Measurements from ENCODE around the gene PANX3.

PANX3 gene

GRCh38 chr11:124658501-124658900 is 47.3 kb downstream of the PANX3 start:
- DNase-seq (ENCODE audit: low read depth in 2 of 2): no peak

DNA sequence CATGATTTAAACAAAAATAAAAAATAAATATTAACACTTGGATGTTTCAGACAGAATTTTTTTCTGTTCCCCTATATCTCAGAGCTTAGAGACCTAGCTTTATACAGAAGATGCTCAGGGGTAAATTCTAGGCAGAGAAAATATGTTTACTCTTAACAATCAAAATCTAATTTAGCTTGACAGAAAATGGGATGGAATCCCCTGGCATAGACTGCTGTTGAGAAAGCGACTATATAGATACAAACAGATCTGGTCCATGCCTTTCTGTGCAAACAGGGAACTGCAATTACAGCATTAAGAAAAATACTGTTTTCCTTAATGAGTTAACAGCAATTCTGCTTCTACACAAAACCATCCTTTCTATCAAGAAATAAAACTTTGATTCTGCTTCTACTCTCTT is 47.8 kb downstream of the PANX3 start:
- DNase-seq (ENCODE audit: low read depth in 2 of 2): no peak

GRCh38 chr11:124661553-124661952 is 50.3 kb downstream of the PANX3 start:
- no peak for DNase-seq (ENCODE audit: low read depth in 2 of 2)

DNA sequence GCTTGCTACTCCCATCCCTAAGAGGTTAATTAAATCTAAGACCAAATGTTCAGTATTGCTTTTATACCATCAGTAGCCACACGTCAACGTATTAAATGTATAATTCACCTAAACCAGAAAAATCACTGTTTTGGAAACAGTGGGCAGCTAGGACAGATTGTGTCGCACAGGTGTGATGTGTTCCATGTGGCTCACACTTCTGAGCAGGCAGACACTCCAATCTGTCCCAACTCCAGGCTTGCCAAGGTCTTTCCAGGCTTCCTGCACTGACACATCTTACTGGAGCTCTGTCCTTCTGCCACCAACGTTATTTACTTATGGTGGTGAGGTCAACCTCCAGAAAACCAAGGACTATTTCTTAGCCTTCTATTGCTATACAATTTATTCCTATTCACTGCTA is 50.9 kb downstream of the PANX3 start:
- DNase-seq (ENCODE audit: low read depth in 2 of 2): no peak

DNA sequence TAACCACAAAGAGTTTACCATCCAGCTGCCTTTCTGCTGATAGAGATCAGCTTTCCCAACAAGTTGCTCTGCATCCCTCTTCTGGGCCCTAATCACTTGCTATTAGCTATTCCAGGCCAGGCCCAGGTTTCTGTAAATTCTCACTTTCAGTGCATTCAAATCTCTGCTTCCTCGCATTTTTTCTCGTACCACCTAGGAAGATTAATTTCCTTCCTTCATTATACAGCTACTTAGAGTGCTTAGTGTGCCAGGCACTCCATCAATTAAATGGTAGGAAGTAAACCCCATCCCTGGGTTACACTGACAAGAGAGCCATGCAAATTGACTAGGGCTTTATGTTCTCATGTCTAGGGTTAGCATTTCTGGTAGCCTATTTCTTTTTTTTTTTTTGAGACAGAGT is 52.6 kb downstream of the PANX3 start:
- DNase-seq (ENCODE audit: low read depth in 2 of 2): no peak

- no peak for DNase-seq (ENCODE audit: low read depth in 2 of 2)
Measured at GRCh38 chr11:124667601-124668000, 56.4 kb downstream of the PANX3 start.

DNA sequence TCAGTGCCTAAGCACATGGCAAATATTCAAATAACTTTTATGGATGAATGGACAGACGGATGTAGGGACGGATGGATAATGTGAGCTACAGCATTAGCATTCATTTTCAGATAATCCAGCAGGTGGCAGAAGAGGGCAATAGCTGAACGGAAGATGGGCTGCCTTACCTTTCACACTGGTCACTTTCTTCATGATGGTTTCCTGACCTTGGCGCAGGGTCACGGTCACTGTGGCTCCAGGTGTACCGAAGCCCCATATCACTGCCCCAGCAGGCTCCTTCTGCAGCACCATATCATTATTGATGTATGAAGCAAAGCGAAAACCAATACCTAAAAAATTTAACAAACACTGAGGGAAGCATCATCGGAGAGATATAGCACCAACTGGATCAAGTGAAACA is 58.0 kb downstream of the PANX3 start:
- peak in 1 of 2 donors; percentile 43 for DNase-seq (ENCODE audit: low read depth in 2 of 2)
